D341Med (cell line): ENCODE data around the gene MBLAC1.
"Not testable (repeated sequence)": the region's sequence is repeated elsewhere in the genome, so short reads cannot be mapped to it uniquely, and the experiment has no call there.

Experiments used
- DNase-seq: peaks from one replicate; pipeline ENCODE4 v3.0.0; 2012; ENCODE audit warnings: low spot score

MBLAC1 gene

GRCh38 chr7:100124301-100125230 is 2.2 kb upstream of the MBLAC1 start:
- DNase-seq = no peak

GRCh38 chr7:100126239-100126930 is 382 bp upstream of the MBLAC1 start:
- DNase-seq = no peak

GRCh38 chr7:100127866-100128636 is 1.3 kb downstream of the MBLAC1 start:
- DNase-seq = no peak

- no peak for DNase-seq
Observed at GRCh38 chr7:100128637-100128963, 1.8 kb downstream of the MBLAC1 start.

GRCh38 chr7:100130220-100130607 is 3.4 kb downstream of the MBLAC1 start:
- DNase-seq = not testable (repeated sequence)

GRCh38 chr7:100130608-100131453 is 4.1 kb downstream of the MBLAC1 start:
- peak; percentile 87 for DNase-seq

- DNase-seq = no peak
Observed at GRCh38 chr7:100132126-100132525, 5.4 kb downstream of the MBLAC1 start.

GRCh38 chr7:100132697-100133151 is 6.0 kb downstream of the MBLAC1 start:
- peak; percentile 86 for DNase-seq

- no peak for DNase-seq
Observed at GRCh38 chr7:100137851-100138760, 11.3 kb downstream of the MBLAC1 start.

GRCh38 chr7:100141555-100141949 is 14.8 kb downstream of the MBLAC1 start:
- no peak for DNase-seq

- no peak for DNase-seq
Observed at GRCh38 chr7:100142461-100142860, 15.7 kb downstream of the MBLAC1 start.

GRCh38 chr7:100146350-100146749 is 19.6 kb downstream of the MBLAC1 start:
- not testable (repeated sequence) for DNase-seq

- DNase-seq = no peak
Observed at GRCh38 chr7:100147278-100147677, 20.5 kb downstream of the MBLAC1 start.

- DNase-seq = no peak
Observed at GRCh38 chr7:100148225-100148558, 21.4 kb downstream of the MBLAC1 start.

GRCh38 chr7:100148559-100149328 is 22.0 kb downstream of the MBLAC1 start, which contains the start of gene LAMTOR4:
LAMTOR4 (plus strand) TSS chr7:100148918; CDS start chr7:100148973, 55 bp downstream.
- peak; percentile 97 for DNase-seq

- DNase-seq = no peak
Observed at GRCh38 chr7:100152404-100152803, 25.6 kb downstream of the MBLAC1 start.

GRCh38 chr7:100152937-100153666 is 26.3 kb downstream of the MBLAC1 start:
- no peak for DNase-seq

GRCh38 chr7:100153708-100154535 is 27.2 kb downstream of the MBLAC1 start:
- peak; percentile 18 for DNase-seq
